ENCODE data around the gene ZNF780A. TPM values are rescaled to one million over a fixed set of nuclear protein-coding genes. Genes with fewer than 3 reads are reported as not detected.

The ZNF780A gene
- total RNA-seq, 1 experiment from 2014 or later, result 15.9 TPM

DNA sequence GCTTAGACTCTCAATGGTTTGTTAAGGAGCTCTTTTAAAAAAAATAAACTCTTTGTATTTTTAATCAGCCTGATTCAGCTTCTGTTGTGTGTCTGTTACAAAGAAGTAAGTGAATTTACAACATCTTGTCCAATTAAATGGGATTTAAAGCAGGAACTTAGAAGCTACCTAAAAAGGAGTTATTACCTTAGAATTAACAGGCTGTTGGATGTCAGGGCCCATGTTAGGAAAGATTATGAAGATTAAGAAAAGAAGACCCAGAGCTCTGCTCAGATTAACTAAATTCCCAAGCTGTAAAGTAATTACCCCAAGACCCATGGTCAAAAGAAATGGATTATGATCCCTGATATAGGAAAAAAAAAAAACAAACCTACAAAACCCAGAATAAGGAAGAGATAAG lies 44.1 kb upstream of the ZNF780A start:
- BruUV-seq (replicated peaks), result no TSS peak
- H3K27ac ChIP-seq (ENCODE audit: low read depth, low read length, poor library complexity, severe bottlenecking), result no peak overlapping the region
- H3K27me3 ChIP-seq (replicated peaks; ENCODE audit: insufficient read depth, low read depth, low read length, poor library complexity), result no peaks in the 10 kb centered on the region
- CTCF ChIA-PET, result no interaction called here
- H3K36me3 ChIP-seq (ENCODE audit: insufficient read depth, low read length, poor library complexity, severe bottlenecking), result no peaks in the 10 kb centered on the region
- H3K9me3 ChIP-seq (ENCODE audit: low read depth, low read length, poor library complexity, severe bottlenecking), result peaks cover 9% of the 10 kb centered on the region
- H3K4me1 ChIP-seq (ENCODE audit: insufficient read depth, low read length, poor library complexity, severe bottlenecking), result no peaks in the 10 kb centered on the region
- intact Hi-C loops (cut with micrococcal nuclease; ENCODE audit: unreplicated experiment), result no loop called here
- POLR2A ChIA-PET (ENCODE audit: low non-redundant PET), result interaction anchor here (0.7 kb wide), 1 partner anchor 97 kb away, joined by 7 read pairs; no protein-coding TSS in a partner anchor
- no peak for TF ChIP-seq EZH2 (IDR thresholded peaks at IDR 0.05; ENCODE audit: borderline replicate concordance, low read depth, low read length, poor library complexity, severe bottlenecking)
- TF ChIP-seq, protein P1, sequence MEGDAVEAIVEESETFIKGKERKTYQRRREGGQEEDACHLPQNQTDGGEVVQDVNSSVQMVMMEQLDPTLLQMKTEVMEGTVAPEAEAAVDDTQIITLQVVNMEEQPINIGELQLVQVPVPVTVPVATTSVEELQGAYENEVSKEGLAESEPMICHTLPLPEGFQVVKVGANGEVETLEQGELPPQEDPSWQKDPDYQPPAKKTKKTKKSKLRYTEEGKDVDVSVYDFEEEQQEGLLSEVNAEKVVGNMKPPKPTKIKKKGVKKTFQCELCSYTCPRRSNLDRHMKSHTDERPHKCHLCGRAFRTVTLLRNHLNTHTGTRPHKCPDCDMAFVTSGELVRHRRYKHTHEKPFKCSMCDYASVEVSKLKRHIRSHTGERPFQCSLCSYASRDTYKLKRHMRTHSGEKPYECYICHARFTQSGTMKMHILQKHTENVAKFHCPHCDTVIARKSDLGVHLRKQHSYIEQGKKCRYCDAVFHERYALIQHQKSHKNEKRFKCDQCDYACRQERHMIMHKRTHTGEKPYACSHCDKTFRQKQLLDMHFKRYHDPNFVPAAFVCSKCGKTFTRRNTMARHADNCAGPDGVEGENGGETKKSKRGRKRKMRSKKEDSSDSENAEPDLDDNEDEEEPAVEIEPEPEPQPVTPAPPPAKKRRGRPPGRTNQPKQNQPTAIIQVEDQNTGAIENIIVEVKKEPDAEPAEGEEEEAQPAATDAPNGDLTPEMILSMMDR (conservative IDR thresholded peaks at IDR 0.05; ENCODE audit: low read depth, low read length), result no peak
- no peak for DNase-seq (ENCODE audit: low spot score)
- no peak overlapping the region for H3K4me3 ChIP-seq (ENCODE audit: low read depth, low read length, poor library complexity, severe bottlenecking)

DNA sequence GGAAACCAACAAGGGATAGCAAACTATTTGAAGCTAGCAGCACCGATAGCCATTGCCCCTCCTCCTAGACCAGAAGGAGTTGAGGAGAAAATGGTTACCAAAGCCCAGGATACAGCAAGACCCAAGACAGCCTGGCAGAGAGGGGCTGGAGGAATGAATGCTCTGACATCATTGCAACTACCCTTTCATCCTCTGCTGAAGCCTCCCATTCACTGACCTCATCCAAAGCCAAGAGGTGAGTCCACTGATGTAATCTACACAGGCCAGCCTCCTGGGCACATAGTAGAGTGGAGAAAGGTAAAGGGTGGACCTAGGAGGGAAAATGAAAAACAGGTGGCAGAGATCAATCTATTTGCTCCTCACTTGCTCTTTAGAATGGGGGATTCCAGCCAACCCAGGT lies 42.7 kb upstream of the ZNF780A start:
- Histone ChIP-seq H3K27ac (ENCODE audit: low read depth, low read length, poor library complexity, severe bottlenecking) (no peak overlapping the region), H3K27me3 (replicated peaks; ENCODE audit: insufficient read depth, low read depth, low read length, poor library complexity) (no peaks in the 10 kb centered on the region), H3K4me1 (ENCODE audit: insufficient read depth, low read length, poor library complexity, severe bottlenecking) (no peaks in the 10 kb centered on the region), H3K9me3 (ENCODE audit: low read depth, low read length, poor library complexity, severe bottlenecking) (peaks cover 9% of the 10 kb centered on the region), H3K4me3 (ENCODE audit: low read depth, low read length, poor library complexity, severe bottlenecking) (no peak overlapping the region), H3K36me3 (ENCODE audit: insufficient read depth, low read length, poor library complexity, severe bottlenecking) (no peaks in the 10 kb centered on the region)
- CTCF ChIA-PET, result no interaction called here
- intact Hi-C loops (cut with micrococcal nuclease; ENCODE audit: unreplicated experiment), result no loop called here
- TF ChIP-seq, protein P1 (conservative IDR thresholded peaks at IDR 0.05; ENCODE audit: low read depth, low read length), result no peak
- TF ChIP-seq EZH2 (IDR thresholded peaks at IDR 0.05; ENCODE audit: borderline replicate concordance, low read depth, low read length, poor library complexity, severe bottlenecking), result no peak
- DNase-seq (ENCODE audit: low spot score), result no peak
- POLR2A ChIA-PET (ENCODE audit: low non-redundant PET), result no interaction called here
- BruUV-seq (replicated peaks), result no TSS peak

DNA sequence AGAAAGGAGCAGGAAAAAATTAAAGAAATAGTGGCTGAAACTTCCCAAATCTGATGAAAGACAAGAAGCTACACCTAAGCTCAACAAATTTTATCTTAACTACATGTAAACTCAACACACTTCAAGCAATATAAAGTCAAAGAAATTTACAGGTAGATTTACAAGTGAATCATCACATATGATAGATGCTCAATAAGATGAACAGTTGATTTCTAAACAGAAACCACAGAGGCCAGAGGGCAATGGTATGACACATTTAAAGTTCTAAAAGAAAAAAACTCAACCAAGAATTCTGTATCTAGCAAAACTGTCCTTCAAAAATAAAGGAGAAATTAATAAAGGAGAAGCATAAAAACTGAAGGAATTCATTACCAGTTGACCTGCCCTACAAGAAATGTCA lies 39.3 kb upstream of the ZNF780A start:
- intact Hi-C loops (cut with micrococcal nuclease; ENCODE audit: unreplicated experiment), result no loop called here
- no peak for DNase-seq (ENCODE audit: low spot score)
- ChIA-PET POLR2A (ENCODE audit: low non-redundant PET) (no interaction called here), CTCF (no interaction called here)
- TF ChIP-seq, protein P1 (conservative IDR thresholded peaks at IDR 0.05; ENCODE audit: low read depth, low read length), result no peak
- TF ChIP-seq EZH2 (IDR thresholded peaks at IDR 0.05; ENCODE audit: borderline replicate concordance, low read depth, low read length, poor library complexity, severe bottlenecking), result no peak
- Histone ChIP-seq H3K27ac (ENCODE audit: low read depth, low read length, poor library complexity, severe bottlenecking) (no peak overlapping the region), H3K27me3 (replicated peaks; ENCODE audit: insufficient read depth, low read depth, low read length, poor library complexity) (no peaks in the 10 kb centered on the region), H3K36me3 (ENCODE audit: insufficient read depth, low read length, poor library complexity, severe bottlenecking) (no peaks in the 10 kb centered on the region), H3K4me1 (ENCODE audit: insufficient read depth, low read length, poor library complexity, severe bottlenecking) (no peaks in the 10 kb centered on the region), H3K4me3 (ENCODE audit: low read depth, low read length, poor library complexity, severe bottlenecking) (no peak overlapping the region), H3K9me3 (ENCODE audit: low read depth, low read length, poor library complexity, severe bottlenecking) (peaks cover 8% of the 10 kb centered on the region)
- no TSS peak for BruUV-seq (replicated peaks)

Data from A673 (cell line).